ENCODE data around the gene BTNL3.
"Not testable (repeated sequence)": the region's sequence is repeated elsewhere in the genome, so short reads cannot be mapped to it uniquely, and the experiment has no call there.

The BTNL3 gene

DNA sequence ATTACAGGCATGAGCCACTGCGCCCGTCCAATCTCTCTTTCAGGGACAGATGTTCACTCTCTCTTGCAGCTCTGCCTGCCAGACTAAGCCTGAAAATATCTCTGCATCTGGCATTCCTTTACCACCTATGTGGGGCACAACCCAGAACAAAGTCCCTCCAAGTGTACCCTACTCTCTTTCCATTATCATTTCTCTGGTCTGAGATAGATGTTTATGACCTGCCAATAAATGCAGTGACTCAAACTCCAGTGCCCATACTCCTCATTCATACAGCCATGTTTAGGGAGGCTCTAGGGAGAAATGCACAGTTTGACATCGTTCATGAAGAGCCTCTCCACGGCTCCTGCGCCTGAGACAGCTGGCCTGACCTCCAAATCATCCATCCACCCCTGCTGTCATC, at the start of gene BTNL3:
Gene BTNL3 (plus strand): TSS at position 255 of the 400 bp plus-strand sequence. CDS start 183 bp downstream, outside the sequence.
- no peak for DNase-seq

GRCh38 chr5:180950291-180950949, 38.2 kb upstream of the BTNL3 start:
- DNase-seq, result no peak

DNA sequence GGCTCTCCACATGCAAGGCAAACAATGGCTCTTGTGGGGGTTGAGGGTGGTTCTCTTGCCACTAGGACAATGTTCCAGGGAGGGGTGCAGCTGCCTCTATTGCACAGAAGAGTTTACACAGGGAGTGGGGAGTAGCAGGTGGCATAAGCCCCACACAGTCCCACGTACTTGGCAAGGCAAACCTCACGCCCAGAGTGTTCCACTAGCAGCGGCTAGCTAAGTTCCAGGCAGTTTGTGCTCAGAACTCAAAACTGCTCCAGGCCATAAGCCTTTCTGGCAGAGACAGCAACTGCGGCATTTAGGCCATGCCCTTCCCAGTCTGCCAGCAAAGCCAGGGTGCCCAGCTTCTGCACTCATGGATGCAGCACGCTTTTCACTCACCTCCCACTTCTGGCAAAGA, 29.0 kb upstream of the BTNL3 start:
- DNase-seq, result peak in 3 of 58 donors; percentile 3 to 18 (median 4)

GRCh38 chr5:180960209-180960608, 28.4 kb upstream of the BTNL3 start:
- DNase-seq, result no peak

DNA sequence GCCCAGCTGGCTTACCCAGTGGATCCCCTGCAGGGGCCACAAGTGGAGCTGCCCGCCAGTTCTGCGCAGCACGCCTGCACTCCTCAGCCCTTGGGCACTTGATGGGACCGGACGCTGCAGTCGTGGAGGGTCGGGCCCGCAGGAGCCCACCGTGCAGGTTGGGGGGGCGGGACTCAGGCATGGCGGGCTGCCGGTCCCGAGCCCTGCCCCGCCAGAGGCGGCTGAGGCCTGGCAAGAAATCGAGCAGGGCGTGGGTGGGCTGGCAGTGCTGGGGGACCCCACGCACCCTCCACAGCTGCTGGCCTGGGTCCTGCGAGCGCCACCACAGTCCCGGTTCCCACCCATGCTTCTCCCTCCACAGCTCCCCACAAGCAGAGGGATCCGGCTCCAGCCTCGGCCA, 19.2 kb upstream of the BTNL3 start:
- no peak for DNase-seq

DNA sequence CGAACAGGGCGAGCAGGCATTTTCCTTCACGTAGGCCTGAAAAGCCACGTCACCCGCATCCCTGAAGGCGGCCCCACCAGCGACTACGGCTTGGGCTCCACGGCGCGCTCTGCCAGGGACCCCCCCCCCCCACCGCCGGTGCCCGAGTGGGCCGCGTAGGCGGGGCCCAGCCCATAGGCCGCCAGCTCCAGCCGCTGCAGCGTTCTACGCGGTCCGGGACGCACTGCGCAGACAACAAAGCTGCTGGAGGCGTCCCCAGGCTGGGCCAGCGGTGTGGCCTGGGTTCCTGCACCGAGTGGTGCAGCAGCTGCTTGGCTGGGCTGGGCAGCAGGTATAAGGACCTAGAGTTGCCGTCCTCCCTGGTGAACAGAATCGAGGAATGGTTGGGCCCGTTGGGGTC, 18.3 kb upstream of the BTNL3 start:
- DNase-seq, result no peak

- DNase-seq, result no peak
These were observed 17.8 kb upstream of the BTNL3 start for GRCh38 chr5:180970875-180971274.

- DNase-seq, result no peak
These were observed 13.9 kb upstream of the BTNL3 start for GRCh38 chr5:180974612-180975315.

- no peak for DNase-seq
These were observed 13.3 kb upstream of the BTNL3 start for GRCh38 chr5:180975338-180975737.

- no peak for DNase-seq
These were observed 12.1 kb upstream of the BTNL3 start for GRCh38 chr5:180976518-180976917.

GRCh38 chr5:180977852-180978251, 10.8 kb upstream of the BTNL3 start:
- DNase-seq, result no peak

DNA sequence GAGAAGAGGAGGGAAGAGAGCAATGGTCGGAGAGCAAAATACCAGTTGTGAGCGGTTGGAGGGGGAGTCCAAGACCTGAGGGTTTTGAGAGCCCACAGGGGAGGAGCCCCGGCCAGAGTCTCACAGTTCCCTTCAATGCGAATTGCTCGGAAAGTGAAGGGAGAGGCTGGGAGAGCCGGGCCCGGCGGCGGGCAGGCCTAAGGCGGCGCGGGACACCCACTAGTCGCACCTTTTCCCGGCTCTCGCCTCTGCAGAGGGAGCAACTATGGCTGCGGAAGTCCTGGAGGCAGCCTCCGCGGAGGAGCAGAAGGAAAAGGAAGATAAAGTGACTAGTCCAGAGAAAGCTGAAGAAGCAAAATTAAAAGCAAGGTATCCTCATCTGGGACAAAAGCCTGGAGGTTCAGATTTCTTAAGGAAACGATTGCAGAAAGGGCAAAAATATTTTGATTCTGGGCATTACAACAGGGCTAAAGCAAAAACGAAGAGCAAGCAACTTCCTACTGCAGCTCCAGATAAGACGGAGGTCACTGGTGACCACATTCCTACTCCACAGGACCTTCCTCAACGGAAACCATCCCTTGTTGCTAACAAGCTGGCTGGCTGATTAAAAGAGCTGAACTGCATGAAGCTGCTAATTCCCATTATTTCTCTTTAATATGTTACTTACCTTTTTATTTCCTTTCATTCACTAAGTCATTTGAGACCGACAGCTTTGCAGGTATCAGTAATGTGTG, 6.5 kb upstream of the BTNL3 start:
- DNase-seq, result no peak

GRCh38 chr5:180988016-180988415, 630 bp upstream of the BTNL3 start:
- no peak for DNase-seq

GRCh38 chr5:180990086-180990881, 1.6 kb downstream of the BTNL3 start:
- no peak for DNase-seq

DNA sequence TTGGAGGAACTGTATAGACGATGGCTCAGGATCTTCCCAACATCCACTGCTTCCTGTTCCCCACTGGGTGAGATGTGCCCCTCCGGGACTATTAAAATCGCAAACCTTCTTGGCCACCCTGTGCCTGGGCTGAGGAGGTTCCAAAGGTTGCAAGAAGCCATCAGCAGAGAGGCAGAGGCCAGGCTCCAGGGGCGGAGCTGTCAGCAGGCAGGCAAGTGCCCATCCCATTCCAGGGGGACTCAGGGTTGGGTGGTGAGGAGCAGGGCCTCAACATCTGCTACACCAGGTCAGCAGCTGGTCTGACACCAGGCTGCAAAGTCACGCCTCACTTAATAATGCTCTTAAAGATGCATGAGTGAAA, 2.2 kb downstream of the BTNL3 start:
- DNase-seq, result no peak

GRCh38 chr5:181001947-181002346, 13.3 kb downstream of the BTNL3 start:
- no peak for DNase-seq

DNA sequence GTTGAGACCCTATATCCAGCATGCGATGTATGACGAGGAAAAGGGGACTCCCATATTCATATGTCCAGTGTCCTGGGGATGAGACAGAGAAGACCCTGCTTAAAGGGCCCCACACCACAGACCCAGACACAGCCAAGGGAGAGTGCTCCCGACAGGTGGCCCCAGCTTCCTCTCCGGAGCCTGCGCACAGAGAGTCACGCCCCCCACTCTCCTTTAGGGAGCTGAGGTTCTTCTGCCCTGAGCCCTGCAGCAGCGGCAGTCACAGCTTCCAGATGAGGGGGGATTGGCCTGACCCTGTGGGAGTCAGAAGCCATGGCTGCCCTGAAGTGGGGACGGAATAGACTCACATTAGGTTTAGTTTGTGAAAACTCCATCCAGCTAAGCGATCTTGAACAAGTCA, 17.1 kb downstream of the BTNL3 start:
- no peak for DNase-seq

DNA sequence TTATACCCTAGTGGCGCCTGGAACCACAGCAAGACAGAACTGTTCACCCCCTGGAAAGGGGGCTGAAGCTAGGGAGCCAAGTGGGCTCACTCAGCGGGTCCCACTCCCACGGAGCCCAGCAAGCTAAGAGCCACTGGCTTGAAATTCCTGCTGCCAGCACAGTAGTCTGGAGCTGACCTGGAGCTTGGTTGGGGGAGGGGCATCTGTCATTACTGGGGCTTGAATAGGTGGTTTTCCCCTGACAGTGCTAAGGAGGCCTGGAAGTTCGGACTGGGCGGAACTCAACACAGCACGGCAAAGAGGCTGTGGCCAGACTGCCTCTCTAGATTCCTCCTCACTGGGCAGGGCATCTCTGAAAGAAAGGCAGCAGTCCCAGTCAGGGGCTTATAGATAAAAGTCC, 19.5 kb downstream of the BTNL3 start:
- DNase-seq, result no peak

DNA sequence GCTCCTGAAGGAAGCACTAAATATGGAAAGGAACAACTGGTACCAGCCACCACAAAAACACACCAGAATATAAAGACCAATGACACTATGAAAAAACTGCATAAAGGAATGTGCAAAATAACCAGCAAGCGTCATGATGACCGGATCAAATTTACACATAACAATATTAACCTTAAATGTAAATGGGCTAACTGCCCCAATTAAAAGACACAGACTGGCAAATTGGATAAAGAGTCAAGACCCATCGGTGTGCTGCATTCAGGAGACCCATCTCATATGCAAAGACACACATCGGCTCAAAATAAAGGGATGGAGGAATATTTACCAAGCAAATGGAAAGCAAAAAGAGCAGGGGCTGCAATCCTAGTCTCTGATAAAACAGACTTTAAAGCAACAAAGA, 21.4 kb downstream of the BTNL3 start:
- not testable (repeated sequence) for DNase-seq

DNA sequence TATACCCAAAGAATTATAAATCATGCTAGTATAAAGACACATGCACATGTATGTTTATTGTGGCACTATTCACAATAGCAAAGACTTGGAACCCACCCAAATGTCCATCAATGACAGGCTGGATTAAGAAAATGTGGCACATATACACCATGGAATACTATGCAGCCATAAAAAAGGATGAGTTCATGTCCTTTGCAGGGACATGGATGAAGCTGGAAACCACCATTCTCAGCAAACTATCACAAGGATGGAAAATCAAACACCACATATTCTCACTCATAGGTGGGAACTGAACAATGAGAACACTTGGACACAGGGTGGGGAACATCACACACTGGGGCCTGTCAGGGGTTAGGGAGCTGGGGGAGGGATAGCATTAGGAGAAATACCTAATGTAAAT, 26.0 kb downstream of the BTNL3 start:
- DNase-seq, result not testable (repeated sequence)

DNA sequence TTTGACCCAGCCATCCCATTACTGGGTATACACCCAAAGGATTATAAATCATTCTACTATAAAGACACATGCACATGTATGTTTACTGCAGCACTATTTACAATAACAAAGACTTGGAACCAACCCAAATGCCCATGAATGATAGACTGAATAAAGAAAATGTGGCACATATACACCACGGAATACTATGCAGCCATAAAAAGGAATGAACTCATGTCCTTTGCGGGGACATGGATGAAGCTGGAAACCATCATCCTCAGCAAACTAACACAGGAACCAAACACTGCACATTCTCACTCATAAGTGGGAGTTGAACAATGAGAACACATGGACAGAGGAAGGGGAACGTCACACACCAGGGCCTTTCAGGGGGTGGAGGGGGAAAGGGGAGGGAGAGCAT, 28.8 kb downstream of the BTNL3 start:
- not testable (repeated sequence) for DNase-seq

DNA sequence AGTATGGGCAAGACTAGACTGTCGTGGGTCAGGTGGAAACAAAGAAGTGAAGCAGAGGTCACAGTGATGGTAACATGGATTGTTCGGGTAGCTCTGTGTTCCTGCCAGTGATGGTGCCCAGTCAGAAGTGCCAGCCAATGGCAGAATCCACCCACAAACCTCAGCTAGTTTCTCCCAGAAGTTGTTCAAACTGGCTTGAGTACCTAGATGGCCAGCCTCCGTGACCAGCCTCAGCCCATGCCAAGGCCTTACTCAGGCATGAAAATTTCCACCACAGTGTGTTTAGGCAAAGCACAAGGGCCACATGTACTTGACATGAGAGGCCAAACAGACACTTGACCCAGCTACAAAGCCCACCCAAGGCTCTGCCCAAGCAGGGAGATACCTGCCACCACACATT, 32.0 kb downstream of the BTNL3 start:
- DNase-seq, result no peak

Measured in anterior cingulate cortex (tissue), 58 donors.